GM12878 (cell line): ENCODE measurements around the gene PROX1. TPM values are rescaled to one million over a fixed set of nuclear protein-coding genes. Genes with fewer than 3 reads are reported as not detected.

ENCODE experiments used
- ATAC-seq: fragments of 200-7000 bp; cut with Tn5 transposase; 3 replicates; pipeline ENCODE4 v1.9.1; 2020; ENCODE audit warnings: mild to moderate bottlenecking, moderate library complexity
- BruUV-seq: library from RNA; stranded (reverse); fragments of 400-500 nt; replicated peaks from 2 replicates; lab custom pipeline; 2021; lab: Mats Ljungman, UMichigan
- CTCF ChIA-PET: fragments of 300-600 bp; sonication (Branson Sonifier 250); formaldehyde crosslinking; extraction: SDS; loops from one replicate; lab custom pipeline; 2021; ENCODE audit warnings: inconsistent platforms; lab: Yijun Ruan, JAX
- POLR2A ChIA-PET: fragments of 350-600 bp; formaldehyde crosslinking; extraction: SDS; loops from one replicate; lab custom pipeline; 2021; ENCODE audit warnings: inconsistent platforms; lab: Charles Lee
- RAD21 ChIA-PET: fragments of 300-600 bp; sonication (Branson Sonifier 250); formaldehyde crosslinking; loops from one replicate; lab custom pipeline; 2023; ENCODE audit warnings: antibody characterized with exemption; ENCODE audit not compliant: unreplicated experiment; lab: Charles Lee
- SMC1A ChIA-PET: fragments of 300-600 bp; sonication (Branson Sonifier 250); formaldehyde crosslinking; loops from one replicate; lab custom pipeline; 2023; ENCODE audit not compliant: unreplicated experiment, uncharacterized antibody; lab: Charles Lee
- DNase-seq: peaks from one replicate; pipeline ENCODE4 v3.0.0-alpha.2; 2011; ENCODE audit warnings: low read depth, low spot score
- FAIRE-seq: peaks from 3 replicates; lab custom pipeline; 2011; peaks lifted over from hg19 to GRCh38; lab: Jason Lieb, UNC
- H2AFZ ChIP-seq: 2 replicates; pipeline ENCODE4 v1.6.0; 2011; ENCODE audit warnings: low read depth, low read length, control low read depth; ENCODE audit not compliant: control insufficient read depth
- H3K27ac ChIP-seq: 2 replicates; pipeline ENCODE4 v1.5.1; 2011; ENCODE audit warnings: control low read depth; ENCODE audit not compliant: control insufficient read depth, insufficient read depth
- H3K27me3 ChIP-seq, 2 experiments: replicated peaks in 1 of 2; 2 replicates each; pipeline versions ENCODE4 v1.6.0 to v1.6.1; 2011; ENCODE audit warnings: low read length in 1 of 2; ENCODE audit not compliant: control insufficient read depth in 2 of 2, insufficient read depth in 2 of 2
- H3K36me3 ChIP-seq, 2 experiments: 2 replicates each; pipeline ENCODE4 v1.5.1; 2011; ENCODE audit warnings: low read length in 1 of 2; ENCODE audit not compliant: control insufficient read depth in 2 of 2, insufficient read depth in 2 of 2
- H3K4me1 ChIP-seq: 2 replicates; pipeline ENCODE4 v1.6.1; 2011; ENCODE audit warnings: mild to moderate bottlenecking, low read length, moderate library complexity, mixed read lengths; ENCODE audit not compliant: control insufficient read depth, insufficient read depth
- H3K4me2 ChIP-seq: 2 replicates; pipeline ENCODE4 v1.6.0; 2011; ENCODE audit warnings: control low read depth; ENCODE audit not compliant: control insufficient read depth, insufficient read depth
- H3K4me3 ChIP-seq: fragments of 200-600 bp; sonication (generic); 2 replicates; pipeline ENCODE4 v1.5.1; 2016
- H3K79me2 ChIP-seq: 2 replicates; pipeline ENCODE4 v1.6.0; 2011; ENCODE audit warnings: low read length; ENCODE audit not compliant: control insufficient read depth, insufficient read depth
- H3K9ac ChIP-seq: 2 replicates; pipeline ENCODE4 v1.8.0; 2011; ENCODE audit warnings: low read length, control low read depth, mixed read lengths; ENCODE audit not compliant: control insufficient read depth, insufficient read depth
- H3K9me3 ChIP-seq: replicated peaks from 3 replicates; pipeline ENCODE4 v1.5.1; 2011; ENCODE audit warnings: mild to moderate bottlenecking, low read length; ENCODE audit not compliant: control insufficient read depth, insufficient read depth
- H4K20me1 ChIP-seq: 2 replicates; pipeline ENCODE4 v1.6.0; 2011; ENCODE audit not compliant: control insufficient read depth, insufficient read depth
- ATF2 ChIP-seq: IDR thresholded peaks from 2 replicates; pipeline ENCODE4 v1.6.1; 2012; ENCODE audit warnings: low read length, inconsistent platforms
- BMI1 ChIP-seq: fragments of 450-650 bp; IDR thresholded peaks from 2 replicates; pipeline ENCODE4 v1.6.1; 2016; ENCODE audit warnings: mild to moderate bottlenecking, moderate library complexity, borderline replicate concordance
- CUX1 ChIP-seq: IDR thresholded peaks from 2 replicates; pipeline ENCODE4 v1.6.1; 2012; ENCODE audit warnings: improper control_type of control experiment, low read depth, low read length; ENCODE audit not compliant: insufficient replicate concordance
- FOS ChIP-seq: IDR thresholded peaks from 3 replicates; pipeline ENCODE4 v1.6.1; 2011; ENCODE audit warnings: borderline replicate concordance; ENCODE audit not compliant: insufficient read length; ENCODE audit errors: extremely low read depth
- KAT2A ChIP-seq: conservative IDR thresholded peaks from 2 replicates; pipeline ENCODE4 v1.6.1; 2011; ENCODE audit warnings: low read depth, low read length; ENCODE audit not compliant: control insufficient read depth
- NKRF ChIP-seq: fragments of 450-650 bp; conservative IDR thresholded peaks from 2 replicates; pipeline ENCODE4 v1.6.1; 2017; ENCODE audit warnings: mild to moderate bottlenecking, moderate library complexity
- NR2C2 ChIP-seq: IDR thresholded peaks from 2 replicates; pipeline ENCODE4 v1.6.1; 2011; ENCODE audit warnings: borderline replicate concordance, low read depth; ENCODE audit not compliant: control insufficient read depth, insufficient read length
- RAD21 ChIP-seq: IDR thresholded peaks from 2 replicates; pipeline ENCODE4 v1.6.1; 2011; ENCODE audit warnings: mild to moderate bottlenecking, low read depth, low read length, moderate library complexity; ENCODE audit not compliant: insufficient read depth
- WGBS: methylation state at CpG from one replicate; pipeline ENCODE4 v1.1.6; 2016; ENCODE audit warnings: low lambda C conversion rate; ENCODE audit not compliant: insufficient replicate concordance, insufficient coverage; ENCODE audit errors: missing lambda C conversion rate; 5-methylcytosine and 5-hydroxymethylcytosine counted together
- in situ Hi-C: fragments of 300-500 bp; cut with MboI; formaldehyde crosslinking; loops from 9 replicates; pipeline ENCODE4 v1.14.3; 2018; ENCODE audit warnings: mixed read lengths
- intact Hi-C: fragments of 100-400 bp; cut with micrococcal nuclease; formaldehyde crosslinking; loops from one replicate; pipeline ENCODE4 v1.14.2; 2022; ENCODE audit not compliant: unreplicated experiment
- polyA plus RNA-seq, 11 experiments: library from polyadenylated mRNA; depleted of rRNA in 4 of 11; unstranded in 6 of 11; stranded (reverse) in 5 of 11; fragments of >200 nt; fragmentation: Nextera tagmentation in 4 of 11; fragmentation: Illumina TruSeq in 1 of 11; extraction: Ambion mirVana in 4 of 11; extraction: Trizol in 1 of 11; gene quantifications; 1 replicate in 1 of 11; 2 replicates in 10 of 11; pipeline versions ENCODE4 v1.2.1 to v1.2.3, GENCODE V29; 2011 to 2016; ENCODE audit warnings: inconsistent platforms in 2 of 11, missing spikeins in 2 of 11, low read depth in 1 of 11
- total RNA-seq, 4 experiments: library from RNA; depleted of rRNA in 3 of 4; stranded (reverse); fragments of >200 nt in 3 of 4; fragmentation: Illumina TruSeq in 1 of 4; extraction: Trizol in 1 of 4; gene quantifications; 2 replicates each; pipeline versions ENCODE4 v1.2.1 to v1.2.3, GENCODE V29; 2013 to 2021

The PROX1 gene
- total and polyA plus RNA-seq, 10 of the 15 experiments (the other 5 are each of a cell fraction or from before 2014, with no cell fraction given) = under 0.01 to 0.44 (median 0.03) TPM; not detected in 4

GRCh38 chr1:214066190-214066589 lies 78.4 kb downstream of the PROX1 start (continued):
- TF ChIP-seq ATF2 (no peak), NKRF (no peak), RAD21 (no peak)

- Histone ChIP-seq H3K36me3 (no peaks in the 10 kb centered on the region), H4K20me1 (no peaks in the 10 kb centered on the region), H3K9me3 (no peaks in the 10 kb centered on the region), H3K27me3 (no peaks in the 10 kb centered on the region; a peak in 2 of 4 replicates), H3K79me2 (no peaks in the 10 kb centered on the region), H3K27ac (no peak overlapping the region), H3K4me2 (no peak overlapping the region), H3K4me3 (no peak overlapping the region), H2AFZ (no peak overlapping the region)
- no TSS peak for BruUV-seq
- 23% methylated on average over 3 of the region's 3 CpGs for WGBS
- POLR2A ChIA-PET = no interaction called here
- intact Hi-C loops = no loop called here
- in situ Hi-C loops = no loop called here
- FAIRE-seq (no peak), ATAC-seq (no peak)
- TF ChIP-seq FOS (no peak), NR2C2 (no peak), KAT2A (no peak), CUX1 (no peak), BMI1 (no peak)
- TF ChIP-seq, all 136 proteins: peak for 0
- CTCF ChIA-PET = no interaction called here
- no peaks in the 10 kb centered on the region for H3K4me1 ChIP-seq
- SMC1A ChIA-PET = no interaction called here
- no peak for DNase-seq
- RAD21 ChIA-PET = no interaction called here
- H3K9ac ChIP-seq = no peak overlapping the region
These were observed 79.2 kb downstream of the PROX1 start for GRCh38 chr1:214066936-214067335.
